K562 (cell line): ENCODE results near the gene BBS1.

Source experiments
- BRF2 ChIP-seq: IDR thresholded peaks from 3 replicates; pipeline ENCODE4 v1.6.1; 2011; ENCODE audit warnings: borderline replicate concordance, mild to moderate bottlenecking; ENCODE audit not compliant: insufficient read length, insufficient read depth
- CTCF ChIP-seq, 3 experiments: IDR thresholded peaks in 2 of 3; conservative IDR thresholded peaks in 1 of 3; 2 replicates each; pipeline ENCODE4 v1.5.1; 2011 to 2012; ENCODE audit warnings: low read length in 3 of 3, mild to moderate bottlenecking in 3 of 3, control low read depth in 2 of 3, improper control_type of control experiment in 1 of 3, inconsistent platforms in 1 of 3, low read depth in 1 of 3, mixed read lengths in 1 of 3, moderate library complexity in 1 of 3; ENCODE audit not compliant: insufficient read depth in 2 of 3
- HDAC1 ChIP-seq, 2 experiments: fragments of 450-650 bp; IDR thresholded peaks; 2 replicates each; pipeline ENCODE4 v1.6.1; 2016 to 2017; ENCODE audit warnings: inconsistent platforms in 1 of 2, mild to moderate bottlenecking in 1 of 2, moderate library complexity in 1 of 2
- KDM2B ChIP-seq: fragments of 250-450 bp; sonication (Bioruptor Pico); IDR thresholded peaks from 2 replicates; pipeline ENCODE4 v1.8.0; 2021; ENCODE audit warnings: mild to moderate bottlenecking, moderate library complexity
- MAX ChIP-seq: sonication (generic); formaldehyde crosslinking; IDR thresholded peaks from 2 replicates; pipeline ENCODE4 v1.9.0; 2022; ENCODE audit warnings: mild to moderate bottlenecking, missing genetic modification reagents
- REST ChIP-seq, 2 experiments: fragments of 450-650 bp; formaldehyde crosslinking in 1 of 2; IDR thresholded peaks; 2 replicates each; pipeline versions ENCODE4 v1.4.0 to v1.6.1; 2014 to 2020; ENCODE audit warnings: mild to moderate bottlenecking in 2 of 2, borderline replicate concordance in 1 of 2, low read depth in 1 of 2
- SETDB1 ChIP-seq: IDR thresholded peaks from one replicate; pipeline ENCODE4 v1.6.1; 2012; ENCODE audit warnings: low read length, control low read depth, inconsistent platforms
- SP1 ChIP-seq: sonication (generic); formaldehyde crosslinking; IDR thresholded peaks from 2 replicates; pipeline ENCODE4 v1.8.1; 2022; ENCODE audit warnings: mild to moderate bottlenecking, missing genetic modification reagents
- USF2 ChIP-seq: sonication (generic); formaldehyde crosslinking; IDR thresholded peaks from 2 replicates; pipeline ENCODE4 v1.5.0; 2020; ENCODE audit warnings: missing genetic modification reagents
- ZNF277 ChIP-seq: fragments of 250-450 bp; sonication (Bioruptor Pico); IDR thresholded peaks from 2 replicates; pipeline ENCODE4 v1.8.0; 2022; ENCODE audit warnings: inconsistent platforms, mild to moderate bottlenecking, moderate library complexity, borderline replicate concordance
- TF ChIP-seq, protein P1 (sequence below): fragments of 450-650 bp; formaldehyde crosslinking; IDR thresholded peaks from 2 replicates; pipeline ENCODE4 v1.4.0; 2020; ENCODE audit warnings: mild to moderate bottlenecking, mixed read lengths

- TF ChIP-seq ZNF277 (CRISPR knock-in tag): no peak
- TF ChIP-seq MAX (CRISPR knock-in tag): no peak
- TF ChIP-seq, protein P1, sequence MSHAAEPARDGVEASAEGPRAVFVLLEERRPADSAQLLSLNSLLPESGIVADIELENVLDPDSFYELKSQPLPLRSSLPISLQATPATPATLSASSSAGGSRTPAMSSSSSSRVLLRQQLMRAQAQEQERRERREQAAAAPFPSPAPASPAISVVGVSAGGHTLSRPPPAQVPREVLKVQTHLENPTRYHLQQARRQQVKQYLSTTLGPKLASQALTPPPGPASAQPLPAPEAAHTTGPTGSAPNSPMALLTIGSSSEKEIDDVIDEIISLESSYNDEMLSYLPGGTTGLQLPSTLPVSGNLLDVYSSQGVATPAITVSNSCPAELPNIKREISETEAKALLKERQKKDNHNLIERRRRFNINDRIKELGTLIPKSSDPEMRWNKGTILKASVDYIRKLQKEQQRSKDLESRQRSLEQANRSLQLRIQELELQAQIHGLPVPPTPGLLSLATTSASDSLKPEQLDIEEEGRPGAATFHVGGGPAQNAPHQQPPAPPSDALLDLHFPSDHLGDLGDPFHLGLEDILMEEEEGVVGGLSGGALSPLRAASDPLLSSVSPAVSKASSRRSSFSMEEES (CRISPR knock-in tag): no peak
- no peak for TF ChIP-seq REST (IDR thresholded peaks at IDR 0.05; ENCODE audit: borderline replicate concordance)
- TF ChIP-seq REST (CRISPR knock-in tag; IDR thresholded peaks at IDR 0.05; ENCODE audit: low read depth): no peak
- no peak for TF ChIP-seq HDAC1 (IDR thresholded peaks at IDR 0.05)
- TF ChIP-seq USF2 (CRISPR knock-in tag): no peak
- TF ChIP-seq SP1 (CRISPR knock-in tag): no peak
- no peak for TF ChIP-seq KDM2B
- no peak for TF ChIP-seq SETDB1
- no peak for TF ChIP-seq BRF2
- TF ChIP-seq CTCF (IDR thresholded peaks at IDR 0.05 in 2 of 3, conservative IDR thresholded peaks at IDR 0.05 in 1 of 3; ENCODE audit: insufficient read depth in 2 of 3, low read depth in 1 of 3, low read length in 3 of 3): no peak
Observed at GRCh38 chr11:66498506-66498905, 11.9 kb upstream of the BBS1 start.
